Spinal cord (tissue), 10 donors: ENCODE results near the gene LRFN2. TPM values are rescaled to one million over a fixed set of nuclear protein-coding genes. Genes with fewer than 3 reads are reported as not detected.

Source experiments
- DNase-seq, 6 donors: peaks; one replicate each; pipeline versions ENCODE4 v3.0.0 to v3.0.0-alpha.2; 2013 to 2015; ENCODE audit warnings: low spot score in 6 of 6, low read depth in 4 of 6
- H3K27ac ChIP-seq: one replicate; pipeline ENCODE4 v1.5.1; 2013; ENCODE audit warnings: low read depth, low read length, control low read depth
- H3K27me3 ChIP-seq: one replicate; pipeline ENCODE4 v1.6.1; 2013; ENCODE audit warnings: low read length; ENCODE audit not compliant: control insufficient read depth, insufficient read depth
- H3K36me3 ChIP-seq: one replicate; pipeline ENCODE4 v1.6.1; 2013; ENCODE audit warnings: low read length; ENCODE audit not compliant: control insufficient read depth, insufficient read depth
- H3K4me1 ChIP-seq: one replicate; pipeline ENCODE4 v1.6.1; 2013; ENCODE audit warnings: low read length; ENCODE audit not compliant: control insufficient read depth, insufficient read depth
- H3K4me3 ChIP-seq: one replicate; pipeline ENCODE4 v1.5.1; 2013; ENCODE audit warnings: low read depth, low read length, control low read depth
- H3K9me3 ChIP-seq: one replicate; pipeline ENCODE4 v1.6.1; 2013; ENCODE audit warnings: low read length; ENCODE audit not compliant: control insufficient read depth, insufficient read depth
- WGBS: methylation state at CpG from one replicate; pipeline ENCODE4 v1.1.5; 2013; ENCODE audit warnings: missing lambda C conversion rate; ENCODE audit not compliant: insufficient coverage; 5-methylcytosine and 5-hydroxymethylcytosine counted together
- polyA plus RNA-seq, 2 donors: library from polyadenylated mRNA; unstranded; fragments of 120-200 nt; gene quantifications; one replicate each; pipeline ENCODE4 v1.2.1, GENCODE V29; 2013; ENCODE audit not compliant: insufficient read length in 2 of 2
- total RNA-seq, 2 donors: library from RNA; depleted of rRNA in 1 of 2; stranded (reverse); fragments of 120-200 nt in 1 of 2; fragments of >200 nt in 1 of 2; gene quantifications; one replicate each; pipeline versions ENCODE4 v1.2.3 to v1.2.4, GENCODE V29; 2013 to 2014
- donor health status: healthy.

The LRFN2 gene
- total and polyA plus RNA-seq, 4 donors: 2.7 to 8.6 (median 7.3) TPM

DNA sequence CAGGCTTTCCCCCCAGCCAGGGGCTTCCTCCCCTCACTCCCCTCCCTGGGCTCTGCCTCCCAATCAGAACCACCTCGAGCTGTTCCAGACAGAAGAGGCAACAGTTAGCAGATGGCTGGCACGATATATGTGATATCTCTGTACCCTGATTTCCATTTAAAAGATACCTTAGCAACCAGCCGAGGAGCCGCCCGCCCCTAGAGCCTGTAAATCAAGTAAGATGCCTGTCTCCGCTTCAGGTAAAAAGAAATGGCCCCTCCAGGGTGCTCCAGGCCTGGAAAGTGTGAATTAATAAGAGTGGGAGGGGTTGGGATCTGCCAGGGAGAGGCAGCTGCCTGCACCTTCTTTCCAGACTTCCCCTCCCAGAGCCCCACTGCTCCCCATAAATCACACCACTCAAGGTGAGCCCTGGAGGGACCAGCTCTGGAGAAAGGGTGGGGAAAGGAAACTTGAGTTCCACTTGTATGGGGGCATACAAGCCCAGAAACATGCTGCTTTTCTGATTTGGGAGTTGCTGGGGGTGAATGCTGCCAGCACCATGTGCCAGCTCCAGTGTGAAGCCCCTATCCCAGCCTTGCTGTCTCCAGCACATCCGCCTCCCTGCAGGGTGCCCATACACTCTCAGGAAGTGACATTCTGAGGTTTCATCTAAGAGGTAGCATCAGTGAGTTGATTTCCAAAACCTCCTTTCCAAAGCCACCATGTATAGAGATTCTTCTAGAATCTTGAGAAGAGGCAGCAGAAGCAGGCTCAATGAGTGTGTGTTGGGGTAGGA, 148.0 kb downstream of the LRFN2 start:
- no peaks in the 10 kb centered on the region for H3K9me3 ChIP-seq
- H3K27me3 ChIP-seq: no peaks in the 10 kb centered on the region
- peaks cover 38% of the 10 kb centered on the region for H3K4me1 ChIP-seq
- 33% methylated on average over 1 of the region's 7 CpGs for WGBS
- H3K4me3 ChIP-seq: no peak overlapping the region
- peak in 2 of 6 donors; percentile 49 to 76 for DNase-seq
- no peak overlapping the region for H3K27ac ChIP-seq
- no peaks in the 10 kb centered on the region for H3K36me3 ChIP-seq

DNA sequence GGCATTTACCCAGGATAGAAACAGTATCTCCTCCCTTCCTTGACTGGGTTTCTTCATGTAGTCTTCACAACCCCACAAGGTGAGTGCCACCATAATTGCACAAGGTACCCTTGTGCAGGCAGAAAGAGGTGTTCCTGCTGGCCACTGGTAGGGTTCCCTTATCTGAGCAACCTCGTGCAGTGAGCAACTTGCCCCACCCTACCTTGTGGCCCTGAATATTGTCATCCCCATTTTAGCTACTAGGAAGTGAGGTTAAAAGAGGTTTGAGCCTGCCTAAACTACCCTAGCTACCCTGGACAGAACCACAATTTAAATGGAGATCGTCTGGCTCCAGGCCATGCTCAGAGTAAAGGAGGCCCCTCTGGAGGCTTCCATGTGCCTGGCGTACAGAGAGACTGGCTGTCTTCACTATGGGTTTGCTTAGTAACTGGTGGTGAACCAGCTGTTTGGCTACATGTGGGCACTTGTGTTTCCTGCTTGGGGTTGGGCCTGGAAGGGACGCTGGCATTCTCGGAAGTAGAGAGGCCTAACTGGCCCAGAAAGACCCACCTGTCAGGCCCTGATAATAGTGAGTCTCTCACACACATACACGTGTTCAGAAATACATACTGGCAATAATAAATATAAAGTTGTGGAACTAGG, 148.8 kb downstream of the LRFN2 start:
- H3K27ac ChIP-seq: no peak overlapping the region
- H3K36me3 ChIP-seq: no peaks in the 10 kb centered on the region

DNA sequence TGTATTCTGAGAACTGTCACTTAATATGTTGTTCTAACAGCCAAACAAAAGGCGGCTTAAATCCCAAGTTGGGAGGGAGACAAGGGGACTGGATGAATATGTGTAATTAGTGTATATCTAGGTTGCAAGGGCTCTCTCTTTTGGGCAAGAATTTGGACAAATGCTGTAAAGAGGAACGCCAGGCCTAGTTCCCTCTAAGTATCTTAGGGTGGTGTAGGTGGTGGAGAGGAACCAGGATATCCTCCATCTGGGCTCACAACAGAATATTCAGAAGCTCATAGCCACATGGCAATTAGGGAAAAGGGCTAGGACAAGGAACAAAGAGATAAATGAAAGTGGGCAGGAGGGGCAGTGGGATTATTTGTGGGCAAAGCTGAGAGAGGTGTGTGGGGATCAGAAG, 149.5 kb downstream of the LRFN2 start:
- no peak overlapping the region for H3K4me3 ChIP-seq
- H3K27me3 ChIP-seq: no peaks in the 10 kb centered on the region
- WGBS: 94% methylated on average over 2 of the region's 2 CpGs
- H3K4me1 ChIP-seq: peaks cover 37% of the 10 kb centered on the region
- H3K27ac ChIP-seq: no peak overlapping the region
- no peak for DNase-seq
- peaks cover 3% of the 10 kb centered on the region for H3K36me3 ChIP-seq
- no peaks in the 10 kb centered on the region for H3K9me3 ChIP-seq

More for the DNA sequence above, 148.8 kb downstream of the LRFN2 start:
- H3K4me1 ChIP-seq: peaks cover 38% of the 10 kb centered on the region
- DNase-seq: no peak
- no peaks in the 10 kb centered on the region for H3K27me3 ChIP-seq
- 53% methylated on average over 2 of the region's 6 CpGs for WGBS
- H3K9me3 ChIP-seq: no peaks in the 10 kb centered on the region
- H3K4me3 ChIP-seq: no peak overlapping the region

DNA sequence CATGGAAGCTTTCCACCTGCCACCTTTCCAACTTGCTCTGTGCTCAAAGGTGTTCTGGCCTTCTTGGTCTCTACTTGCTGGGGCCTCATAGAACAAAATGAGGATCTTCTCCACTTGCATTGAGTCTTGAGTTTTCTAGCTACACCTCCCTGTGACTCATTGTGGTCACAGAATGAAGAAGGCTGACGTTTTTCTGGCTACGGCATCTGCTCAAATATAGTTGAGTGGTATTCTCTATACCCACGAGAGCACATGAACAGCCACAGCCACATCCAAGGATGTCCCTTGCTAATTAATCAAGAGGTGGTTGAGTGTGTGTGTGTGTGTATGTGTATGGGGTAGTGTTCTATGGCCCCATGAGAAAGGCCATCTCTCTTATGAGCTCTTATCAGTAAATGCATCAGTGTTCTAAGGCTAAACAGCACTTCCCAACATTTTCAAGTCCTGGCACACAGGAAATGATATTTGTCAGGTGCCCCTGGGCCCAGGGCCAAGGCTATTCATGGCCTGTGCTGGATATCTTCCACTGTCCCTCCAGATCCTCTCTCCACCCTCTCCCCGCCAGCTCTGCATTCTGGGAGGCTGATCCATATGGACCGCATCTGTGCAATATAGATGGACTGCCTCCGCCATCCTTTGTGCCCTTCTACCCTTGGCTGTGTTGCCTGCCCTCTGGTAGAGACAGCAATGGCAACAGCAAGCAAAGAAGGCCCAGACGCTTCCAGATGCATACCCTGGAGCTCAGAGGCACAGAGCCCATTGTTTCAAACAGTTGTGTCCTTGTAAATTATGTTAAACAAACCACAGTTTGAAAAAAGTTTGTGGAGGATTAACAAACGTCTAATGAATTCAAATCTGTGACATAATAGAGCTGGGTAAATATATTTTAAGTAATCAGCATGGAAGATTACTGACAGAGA, 150.2 kb downstream of the LRFN2 start:
- 70% methylated on average over 4 of the region's 8 CpGs for WGBS

DNA sequence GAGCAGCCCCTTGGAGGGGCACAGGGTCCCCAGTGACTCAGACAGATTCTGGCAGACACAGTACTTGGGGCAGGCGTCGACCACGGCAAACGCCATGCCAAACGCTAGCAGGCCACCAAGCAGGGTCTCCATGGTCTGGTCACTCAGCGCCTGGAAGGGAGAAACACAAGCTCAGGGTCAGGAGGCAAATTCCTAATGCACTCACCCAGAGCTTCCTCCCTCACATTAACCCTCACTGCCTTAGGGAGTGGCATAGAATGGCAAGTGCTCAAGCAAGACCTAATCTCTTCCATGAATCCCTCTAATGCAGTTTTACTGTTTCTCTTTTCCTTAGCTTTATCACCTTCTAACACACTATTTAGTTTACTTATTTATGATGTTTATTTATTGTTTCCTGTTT, 154.2 kb downstream of the LRFN2 start:
- DNase-seq: no peak
- no peak overlapping the region for H3K27ac ChIP-seq
- H3K36me3 ChIP-seq: peaks cover 16% of the 10 kb centered on the region
- no peak overlapping the region for H3K4me3 ChIP-seq
- no peaks in the 10 kb centered on the region for H3K27me3 ChIP-seq
- 89% methylated on average over 6 of the region's 6 CpGs for whole genome bisulfite sequencing
- H3K4me1 ChIP-seq: peaks cover 7% of the 10 kb centered on the region
- H3K9me3 ChIP-seq: no peaks in the 10 kb centered on the region

More for the DNA sequence above, 150.2 kb downstream of the LRFN2 start:
- H3K4me1 ChIP-seq: peaks cover 33% of the 10 kb centered on the region
- H3K36me3 ChIP-seq: peaks cover 10% of the 10 kb centered on the region
- no peaks in the 10 kb centered on the region for H3K27me3 ChIP-seq
- peak in 1 of 6 donors; percentile 46 for DNase-seq
- H3K27ac ChIP-seq: no peak overlapping the region
- no peaks in the 10 kb centered on the region for H3K9me3 ChIP-seq
- H3K4me3 ChIP-seq: no peak overlapping the region

DNA sequence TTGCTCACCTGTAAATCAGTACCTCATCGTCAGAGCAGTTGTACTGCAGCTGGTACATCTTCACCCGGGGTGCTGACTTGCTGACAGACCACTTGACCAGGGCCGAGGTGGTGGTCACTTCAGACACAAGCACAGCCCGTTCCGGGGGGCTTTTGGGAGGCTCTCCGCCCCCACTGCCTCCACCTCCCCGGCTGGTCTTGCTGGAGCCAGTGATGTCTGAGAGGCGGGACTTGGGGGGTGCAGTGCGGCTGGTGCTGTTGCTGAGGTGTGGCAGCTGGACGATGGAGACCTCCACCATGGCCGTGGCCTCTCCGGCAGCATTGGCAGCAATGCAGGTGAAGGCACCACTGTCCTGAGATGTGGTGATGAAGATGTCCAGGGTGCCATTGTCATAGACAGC, 155.5 kb downstream of the LRFN2 start:
- Histone ChIP-seq H3K4me1 (peaks cover 2% of the 10 kb centered on the region), H3K27me3 (no peaks in the 10 kb centered on the region), H3K4me3 (no peak overlapping the region), H3K9me3 (no peaks in the 10 kb centered on the region), H3K27ac (no peak overlapping the region), H3K36me3 (peaks cover 16% of the 10 kb centered on the region)
- WGBS: 97% methylated on average over 11 of the region's 12 CpGs
- no peak for DNase-seq

DNA sequence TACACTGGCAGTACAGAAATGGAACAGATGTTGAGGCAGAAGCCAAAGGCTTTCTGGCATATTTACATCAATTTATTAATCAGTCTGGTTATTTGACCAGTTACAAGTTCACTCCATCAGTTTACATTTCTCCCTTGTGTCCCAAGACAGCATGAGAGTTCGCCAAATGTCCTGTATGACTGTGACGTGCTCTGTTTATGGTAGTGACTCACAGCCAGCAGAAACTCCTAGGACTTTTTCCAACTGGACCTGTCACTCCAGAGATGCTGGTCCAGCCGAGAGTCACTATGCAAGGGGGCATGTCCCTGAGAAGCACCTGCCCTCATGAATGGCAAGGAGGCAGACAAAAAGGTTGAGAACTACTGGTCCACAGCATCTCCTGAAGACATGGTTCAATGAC, 160.0 kb downstream of the LRFN2 start:
- Histone ChIP-seq H3K36me3 (peaks cover 9% of the 10 kb centered on the region), H3K4me1 (peaks cover 10% of the 10 kb centered on the region), H3K9me3 (no peaks in the 10 kb centered on the region), H3K27me3 (no peaks in the 10 kb centered on the region), H3K4me3 (no peak overlapping the region), H3K27ac (no peak overlapping the region)
- 84% methylated on average over 3 of the region's 3 CpGs for WGBS
- no peak for DNase-seq

DNA sequence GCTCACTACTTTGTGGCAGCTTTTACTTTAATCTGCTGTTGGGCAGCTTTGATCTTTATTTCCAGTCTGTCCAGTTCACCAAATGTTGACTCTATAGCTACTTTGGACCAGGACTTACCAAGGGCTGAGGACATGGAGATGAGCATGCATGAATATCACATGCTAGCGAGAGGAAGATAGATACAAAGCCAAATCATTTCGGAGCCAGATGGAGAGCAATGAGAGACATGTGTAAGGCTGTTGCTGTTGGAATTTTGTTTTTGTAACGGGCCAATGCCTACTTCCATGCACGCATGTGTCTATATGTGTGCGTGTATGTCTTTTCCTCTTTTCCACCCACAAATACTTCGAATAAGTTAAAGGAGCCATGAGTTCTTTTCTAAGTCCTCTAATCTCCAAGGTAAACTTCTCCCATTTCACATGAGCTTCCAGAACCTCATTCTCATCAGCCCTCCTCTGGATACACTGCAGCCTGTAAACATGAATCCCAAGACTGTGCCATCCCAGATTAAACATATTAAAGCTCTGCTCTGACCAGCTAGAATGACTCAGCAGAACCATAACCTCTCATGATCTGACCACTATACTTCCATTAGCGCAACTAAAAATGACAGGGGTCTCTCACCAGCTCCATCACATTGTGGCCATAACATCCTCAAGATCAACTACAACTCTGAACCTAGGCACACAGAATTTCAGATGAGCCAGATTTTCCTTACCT, 160.7 kb downstream of the LRFN2 start:
- H3K9me3 ChIP-seq: no peaks in the 10 kb centered on the region
- H3K36me3 ChIP-seq: peaks cover 2% of the 10 kb centered on the region
- no peaks in the 10 kb centered on the region for H3K27me3 ChIP-seq
- no peak overlapping the region for H3K27ac ChIP-seq
- H3K4me3 ChIP-seq: no peak overlapping the region
- WGBS: 91% methylated on average over 5 of the region's 7 CpGs
- peaks cover 10% of the 10 kb centered on the region for H3K4me1 ChIP-seq
- peak in 2 of 6 donors; percentile 34 to 93 for DNase-seq
